Astrocyte (in vitro differentiated cells and primary cell): Measurements from ENCODE around the gene TBC1D14. TPM values are rescaled to one million over a fixed set of nuclear protein-coding genes. Genes with fewer than 3 reads are reported as not detected.

Experiments
- DNase-seq: peaks from one replicate; pipeline ENCODE4 v3.0.0-alpha.2; 2010; ENCODE audit warnings: low read depth
- FAIRE-seq: peaks from 2 replicates; lab custom pipeline; 2011; peaks lifted over from hg19 to GRCh38; lab: Jason Lieb, UNC
- H2AFZ ChIP-seq: 2 replicates; pipeline ENCODE4 v1.6.0; 2012; ENCODE audit warnings: low read depth, low read length, inconsistent platforms
- H3K27ac ChIP-seq: 2 replicates; pipeline ENCODE4 v1.5.1; 2011; ENCODE audit warnings: low read depth, low read length, inconsistent platforms
- H3K27me3 ChIP-seq: 2 replicates; pipeline ENCODE4 v1.6.0; 2011; ENCODE audit warnings: low read length, inconsistent platforms; ENCODE audit not compliant: insufficient read depth
- H3K36me3 ChIP-seq: 2 replicates; pipeline ENCODE4 v1.5.1; 2011; ENCODE audit warnings: low read length, inconsistent platforms; ENCODE audit not compliant: insufficient read depth
- H3K4me1 ChIP-seq: 2 replicates; pipeline ENCODE4 v1.5.1; 2011; ENCODE audit warnings: low read length, inconsistent platforms; ENCODE audit not compliant: insufficient read depth
- H3K4me2 ChIP-seq: 2 replicates; pipeline ENCODE4 v1.6.0; 2012; ENCODE audit warnings: low read length, inconsistent platforms
- H3K4me3 ChIP-seq: 2 replicates; pipeline ENCODE4 v1.5.1; 2011; ENCODE audit warnings: low read depth, mild to moderate bottlenecking, low read length, inconsistent platforms; ENCODE audit not compliant: insufficient read depth
- H3K79me2 ChIP-seq: 2 replicates; pipeline ENCODE4 v1.6.0; 2012; ENCODE audit warnings: mild to moderate bottlenecking, low read length, inconsistent platforms; ENCODE audit not compliant: insufficient read depth
- H3K9ac ChIP-seq: 2 replicates; pipeline ENCODE4 v1.6.0; 2012; ENCODE audit warnings: mild to moderate bottlenecking, low read length, inconsistent platforms
- H3K9me3 ChIP-seq: 2 replicates; pipeline ENCODE4 v1.5.1; 2012; ENCODE audit warnings: low read depth, mild to moderate bottlenecking, low read length, inconsistent platforms; ENCODE audit not compliant: insufficient read depth
- H4K20me1 ChIP-seq: 2 replicates; pipeline ENCODE4 v1.6.0; 2012; ENCODE audit warnings: low read length, inconsistent platforms; ENCODE audit not compliant: insufficient read depth
- H3K27ac Mint-ChIP-seq: one replicate; pipeline ENCODE4 v1.8.0; 2021; ENCODE audit warnings: mild to moderate bottlenecking, mixed read lengths; ENCODE audit not compliant: unreplicated experiment
- H3K27me3 Mint-ChIP-seq: one replicate; pipeline ENCODE4 v1.8.0; 2021; ENCODE audit warnings: low read depth, mixed read lengths; ENCODE audit not compliant: unreplicated experiment
- H3K36me3 Mint-ChIP-seq: one replicate; pipeline ENCODE4 v1.8.0; 2021; ENCODE audit warnings: low read depth, mixed read lengths; ENCODE audit not compliant: unreplicated experiment
- H3K4me1 Mint-ChIP-seq: one replicate; pipeline ENCODE4 v1.8.0; 2021; ENCODE audit warnings: low read depth, mixed read lengths; ENCODE audit not compliant: unreplicated experiment
- H3K4me3 Mint-ChIP-seq: one replicate; pipeline ENCODE4 v1.8.0; 2021; ENCODE audit warnings: mild to moderate bottlenecking, moderate library complexity, mixed read lengths; ENCODE audit not compliant: unreplicated experiment
- H3K9me3 Mint-ChIP-seq: one replicate; pipeline ENCODE4 v1.8.0; 2021; ENCODE audit warnings: mild to moderate bottlenecking, mixed read lengths; ENCODE audit not compliant: unreplicated experiment
- EZH2 ChIP-seq: IDR thresholded peaks from 2 replicates; pipeline ENCODE4 v1.6.1; 2012; ENCODE audit warnings: mild to moderate bottlenecking, low read length, inconsistent platforms; ENCODE audit not compliant: insufficient read depth
- total RNA-seq: library from RNA; stranded (reverse); gene quantifications from 2 replicates; pipeline ENCODE4 v1.2.1, GENCODE V29; 2021
- TF ChIP-seq, protein P1 (sequence below): IDR thresholded peaks from 2 replicates; pipeline ENCODE4 v1.5.1; 2011; ENCODE audit warnings: low read depth, mild to moderate bottlenecking, inconsistent platforms, low read length, moderate library complexity; ENCODE audit not compliant: insufficient read depth

Gene TBC1D14
- total RNA-seq, 1 donor from 2014 or later: 30.4 TPM

DNA sequence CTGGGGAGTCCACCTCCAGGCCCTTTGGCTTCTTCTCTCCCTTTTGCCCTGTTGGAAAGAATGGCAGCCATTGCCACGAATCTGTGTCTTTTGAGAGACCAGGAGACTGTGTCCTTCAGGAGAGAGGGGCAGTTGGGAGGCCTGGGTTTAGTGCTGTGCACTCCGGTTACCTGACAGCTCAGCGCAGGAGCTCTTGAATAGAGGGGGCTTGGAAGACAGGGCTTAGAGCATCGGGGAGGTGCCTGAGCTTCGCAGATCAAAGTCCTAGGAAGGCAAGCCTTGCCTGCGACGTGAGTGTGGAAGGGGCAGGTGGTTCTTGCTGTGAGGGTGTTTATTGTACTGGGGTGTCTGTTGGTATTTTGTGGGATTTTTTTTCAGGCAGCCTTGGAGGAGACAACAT lies 91.6 kb downstream of the TBC1D14 start:
- Histone ChIP-seq H2AFZ (no peak overlapping the region), H3K27ac (no peak overlapping the region), H3K4me3 (no peak overlapping the region), H3K36me3 (peaks cover 17% of the 10 kb centered on the region), H3K4me2 (no peak overlapping the region), H3K9me3 (no peaks in the 10 kb centered on the region), H4K20me1 (peaks cover 27% of the 10 kb centered on the region), H3K9ac (no peak overlapping the region), H3K27me3 (no peaks in the 10 kb centered on the region), H3K4me1 (peaks cover 5% of the 10 kb centered on the region), H3K79me2 (no peaks in the 10 kb centered on the region)
- Mint-ChIP-seq H3K27ac (no peak overlapping the region), H3K27me3 (no peaks in the 10 kb centered on the region), H3K9me3 (peaks cover 2% of the 10 kb centered on the region), H3K4me3 (no peak overlapping the region), H3K36me3 (peaks cover 21% of the 10 kb centered on the region), H3K4me1 (peaks cover 9% of the 10 kb centered on the region)
- DNase-seq (no peak), FAIRE-seq (no peak)
- TF ChIP-seq, protein P1, sequence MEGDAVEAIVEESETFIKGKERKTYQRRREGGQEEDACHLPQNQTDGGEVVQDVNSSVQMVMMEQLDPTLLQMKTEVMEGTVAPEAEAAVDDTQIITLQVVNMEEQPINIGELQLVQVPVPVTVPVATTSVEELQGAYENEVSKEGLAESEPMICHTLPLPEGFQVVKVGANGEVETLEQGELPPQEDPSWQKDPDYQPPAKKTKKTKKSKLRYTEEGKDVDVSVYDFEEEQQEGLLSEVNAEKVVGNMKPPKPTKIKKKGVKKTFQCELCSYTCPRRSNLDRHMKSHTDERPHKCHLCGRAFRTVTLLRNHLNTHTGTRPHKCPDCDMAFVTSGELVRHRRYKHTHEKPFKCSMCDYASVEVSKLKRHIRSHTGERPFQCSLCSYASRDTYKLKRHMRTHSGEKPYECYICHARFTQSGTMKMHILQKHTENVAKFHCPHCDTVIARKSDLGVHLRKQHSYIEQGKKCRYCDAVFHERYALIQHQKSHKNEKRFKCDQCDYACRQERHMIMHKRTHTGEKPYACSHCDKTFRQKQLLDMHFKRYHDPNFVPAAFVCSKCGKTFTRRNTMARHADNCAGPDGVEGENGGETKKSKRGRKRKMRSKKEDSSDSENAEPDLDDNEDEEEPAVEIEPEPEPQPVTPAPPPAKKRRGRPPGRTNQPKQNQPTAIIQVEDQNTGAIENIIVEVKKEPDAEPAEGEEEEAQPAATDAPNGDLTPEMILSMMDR: no peak
- TF ChIP-seq EZH2: no peak

DNA sequence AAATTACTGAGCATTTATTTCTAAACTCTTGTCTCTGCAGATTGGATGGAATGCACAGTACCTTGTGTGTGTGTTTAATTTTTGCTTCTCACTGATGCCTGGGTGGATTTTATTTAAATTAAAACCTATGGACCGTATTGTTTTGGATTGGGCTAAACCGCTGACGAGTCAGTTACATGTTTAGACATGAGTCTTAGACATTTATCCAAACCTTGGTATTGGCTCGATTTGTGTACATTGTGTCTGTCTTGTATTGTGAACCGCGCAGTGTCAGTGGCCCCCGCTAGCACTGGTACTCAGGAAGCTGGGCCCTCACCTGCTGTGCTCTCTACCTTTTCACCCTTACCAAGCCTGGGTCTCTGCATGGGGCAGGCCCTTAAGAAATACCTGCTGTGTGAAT lies 92.7 kb downstream of the TBC1D14 start:
- Mint-ChIP-seq H3K27ac (no peak overlapping the region), H3K4me3 (no peak overlapping the region), H3K27me3 (no peaks in the 10 kb centered on the region), H3K4me1 (peaks cover 9% of the 10 kb centered on the region), H3K36me3 (peaks cover 19% of the 10 kb centered on the region), H3K9me3 (peaks cover 2% of the 10 kb centered on the region)
- peaks cover 20% of the 10 kb centered on the region for H3K36me3 ChIP-seq
- H2AFZ ChIP-seq: no peak overlapping the region
- no peak overlapping the region for H3K4me3 ChIP-seq
- DNase-seq (no peak), FAIRE-seq (no peak)
- peaks cover 5% of the 10 kb centered on the region for H3K4me1 ChIP-seq
- no peak overlapping the region for H3K4me2 ChIP-seq
- no peak overlapping the region for H3K9ac ChIP-seq
- TF ChIP-seq EZH2: no peak
- TF ChIP-seq, protein P1: no peak
- H3K27ac ChIP-seq: no peak overlapping the region
- peaks cover 32% of the 10 kb centered on the region for H4K20me1 ChIP-seq
- no peaks in the 10 kb centered on the region for H3K27me3 ChIP-seq
- no peaks in the 10 kb centered on the region for H3K9me3 ChIP-seq
- H3K79me2 ChIP-seq: no peaks in the 10 kb centered on the region

DNA sequence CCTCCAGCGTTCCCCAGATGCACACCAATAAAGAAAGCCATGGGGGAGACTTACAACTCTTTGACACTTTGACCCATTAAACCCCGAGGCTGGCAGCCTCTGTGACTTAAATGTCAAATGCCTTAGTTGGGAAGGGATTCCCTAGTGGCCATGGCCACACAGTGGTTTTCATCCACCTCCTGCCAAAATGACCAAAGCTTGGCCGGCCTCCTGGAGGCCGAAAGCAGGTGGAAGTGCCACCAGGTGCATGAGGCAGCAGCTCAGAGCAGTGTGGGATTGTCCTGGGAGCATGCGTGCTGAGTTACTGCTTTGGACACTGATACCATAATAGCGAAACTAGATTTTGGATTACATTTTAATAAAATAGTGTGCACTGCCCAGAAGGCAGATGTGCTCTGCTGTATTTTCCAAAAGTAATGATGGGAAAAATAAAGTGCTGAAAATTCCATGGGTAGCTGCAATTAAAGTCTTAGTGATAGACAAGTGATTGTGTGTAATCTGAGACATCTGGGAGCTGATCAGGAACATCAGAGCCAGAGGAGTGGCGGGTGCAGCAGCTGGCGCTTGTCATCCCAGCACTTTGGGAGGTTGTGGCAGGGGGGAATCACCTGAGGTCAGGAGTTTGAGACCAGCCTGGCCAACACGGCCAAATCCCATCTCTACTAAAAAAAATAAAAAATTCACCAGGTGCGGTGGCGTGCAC lies 93.7 kb downstream of the TBC1D14 start:
- Mint-ChIP-seq H3K9me3 (peaks cover 2% of the 10 kb centered on the region), H3K4me1 (peaks cover 9% of the 10 kb centered on the region), H3K36me3 (peaks cover 21% of the 10 kb centered on the region), H3K4me3 (no peak overlapping the region), H3K27ac (peak overlapping the region; percentile 14), H3K27me3 (no peaks in the 10 kb centered on the region)
- H4K20me1 ChIP-seq: peaks cover 41% of the 10 kb centered on the region
- H3K27ac ChIP-seq: no peak overlapping the region
- peaks cover 22% of the 10 kb centered on the region for H3K36me3 ChIP-seq
- TF ChIP-seq EZH2: no peak
- TF ChIP-seq, protein P1: no peak
- H3K4me3 ChIP-seq: no peak overlapping the region
- no peaks in the 10 kb centered on the region for H3K9me3 ChIP-seq
- H3K27me3 ChIP-seq: no peaks in the 10 kb centered on the region
- no peak overlapping the region for H3K4me2 ChIP-seq
- no peak for DNase-seq
- H3K4me1 ChIP-seq: peaks cover 5% of the 10 kb centered on the region
- H3K9ac ChIP-seq: no peak overlapping the region
- FAIRE-seq: no peak
- H3K79me2 ChIP-seq: no peaks in the 10 kb centered on the region
- H2AFZ ChIP-seq: no peak overlapping the region
